ENCODE results near the gene PRODH2. TPM values are rescaled to one million over a fixed set of nuclear protein-coding genes. Genes with fewer than 3 reads are reported as not detected.

Gene PRODH2
- polyA plus RNA-seq, 2 of the 4 experiments (the other 2 are of a cell fraction): 0.92 to 1.0 TPM

- H3K4me3 ChIP-seq: no peak overlapping the region
- CTCF ChIA-PET: interaction anchor here (0.9 to 2.1 kb wide), 3 partner anchors 8 to 43 kb away, joined by 3 to 9 read pairs (median 5); no protein-coding TSS in a partner anchor
These were observed 20.3 kb downstream of the PRODH2 start for GRCh38 chr19:35792312-35792711.

GRCh38 chr19:35791814-35792279 is 20.8 kb downstream of the PRODH2 start:
- CTCF ChIA-PET: interaction anchor here (0.9 to 2.2 kb wide), 4 partner anchors 9 to 43 kb away, joined by 3 to 9 read pairs (median 6); no protein-coding TSS in a partner anchor
- Histone ChIP-seq H3K9me3 (no peaks in the 10 kb centered on the region), H3K4me2 (no peak overlapping the region), H3K4me1 (peaks cover 8% of the 10 kb centered on the region), H3K4me3 (no peak overlapping the region), H3K27ac (no peak overlapping the region)
- ATAC-seq (no peak), FAIRE-seq (no peak), DNase-seq (ENCODE audit: low read depth in 1 of 2, low spot score in 1 of 2) (no peak)
- POLR2A ChIA-PET: no interaction called here
- 84% methylated on average over 9 of the region's 9 CpGs for WGBS (ENCODE audit: missing lambda C conversion rate)
- TF ChIP-seq BHLHE40 (IDR thresholded peaks at IDR 0.05; ENCODE audit: low read depth, low read length) (no peak), REST (IDR thresholded peaks at IDR 0.05) (no peak), ATOH8 (CRISPR knock-in tag; IDR thresholded peaks at IDR 0.05; ENCODE audit: low read depth) (no peak), HOXA7 (CRISPR knock-in tag; IDR thresholded peaks at IDR 0.05) (no peak), CHD4 (IDR thresholded peaks at IDR 0.05; ENCODE audit: borderline replicate concordance) (no peak), MYC (IDR thresholded peaks at IDR 0.05; ENCODE audit: borderline replicate concordance, low read length) (no peak), RCOR1 (IDR thresholded peaks at IDR 0.05; ENCODE audit: low read depth, low read length) (no peak), HDAC2 (IDR thresholded peaks at IDR 0.05) (no peak), RFX5 (IDR thresholded peaks at IDR 0.05) (no peak), TP53 (CRISPR knock-in tag; IDR thresholded peaks at IDR 0.05) (no peak), NPAS2 (CRISPR knock-in tag; IDR thresholded peaks at IDR 0.05; ENCODE audit: borderline replicate concordance) (no peak), MAFK (IDR thresholded peaks at IDR 0.05; ENCODE audit: partially characterized antibody) (no peak), KDM5A (IDR thresholded peaks at IDR 0.05) (no peak), EHMT2 (IDR thresholded peaks at IDR 0.05; ENCODE audit: low read depth) (no peak)

More at GRCh38 chr19:35792312-35792711, 20.3 kb downstream of the PRODH2 start:
- Histone ChIP-seq H3K4me2 (no peak overlapping the region), H3K27ac (no peak overlapping the region), H3K9me3 (no peaks in the 10 kb centered on the region), H3K4me1 (peaks cover 8% of the 10 kb centered on the region)
- DNase-seq (ENCODE audit: low read depth in 1 of 2, low spot score in 1 of 2) (no peak), ATAC-seq (no peak), FAIRE-seq (no peak)
- TF ChIP-seq BCL3 (IDR thresholded peaks at IDR 0.05) (no peak), ZNF302 (CRISPR knock-in tag; IDR thresholded peaks at IDR 0.05) (no peak), RAD21 (conservative IDR thresholded peaks at IDR 0.05 in 1 of 2, IDR thresholded peaks at IDR 0.05 in 1 of 2) (no peak), FOSB (CRISPR knock-in tag; IDR thresholded peaks at IDR 0.05) (no peak), RARB (CRISPR knock-in tag; IDR thresholded peaks at IDR 0.05) (no peak), CTCF (IDR thresholded peaks at IDR 0.05) (no peak), EP300 (IDR thresholded peaks at IDR 0.05) (no peak), RNF2 (IDR thresholded peaks at IDR 0.05; ENCODE audit: borderline replicate concordance, low read depth) (no peak), ESRRA (IDR thresholded peaks at IDR 0.05; ENCODE audit: borderline replicate concordance, low read length) (no peak), NPAS2 (CRISPR knock-in tag; IDR thresholded peaks at IDR 0.05; ENCODE audit: borderline replicate concordance) (no peak), CEBPB (IDR thresholded peaks at IDR 0.05) (no peak), MAZ (IDR thresholded peaks at IDR 0.05; ENCODE audit: borderline replicate concordance, low read depth, low read length) (no peak), MYC (IDR thresholded peaks at IDR 0.05; ENCODE audit: borderline replicate concordance, low read length) (no peak), HEYL (CRISPR knock-in tag; IDR thresholded peaks at IDR 0.05) (no peak), HOXA7 (CRISPR knock-in tag; IDR thresholded peaks at IDR 0.05) (no peak)
- POLR2A ChIA-PET: no interaction called here
- WGBS (ENCODE audit: missing lambda C conversion rate): 91% methylated on average over 15 of the region's 15 CpGs

All from A549 (cell line).